Subcutaneous adipose tissue (tissue), 4 donors: ENCODE measurements around the gene TP73. TPM values are rescaled to one million over a fixed set of nuclear protein-coding genes. Genes with fewer than 3 reads are reported as not detected.

Experiments
- CTCF ChIP-seq: fragments of 450-650 bp; IDR thresholded peaks from one replicate; pipeline ENCODE4 v1.5.1; 2016; ENCODE audit warnings: low read depth, mild to moderate bottlenecking, control low read depth, antibody characterized with exemption, moderate library complexity
- total RNA-seq, 4 donors: library from RNA; depleted of rRNA; stranded (reverse); fragments of >200 nt; gene quantifications; one replicate each; pipeline ENCODE4 v1.1.0, GENCODE V29; 2016

Gene TP73
- total RNA-seq, 4 donors from 2014 or later, result 0.17 TPM; not detected in 3

- TF ChIP-seq CTCF, result no peak
These were observed 18.8 kb upstream of the TP73 start for GRCh38 chr1:3633344-3634058.

GRCh38 chr1:3634059-3634800, 18.1 kb upstream of the TP73 start:
- no peak for TF ChIP-seq CTCF

GRCh38 chr1:3636080-3636479, 16.2 kb upstream of the TP73 start:
- no peak for TF ChIP-seq CTCF

- TF ChIP-seq CTCF, result no peak
These were observed 15.8 kb upstream of the TP73 start for GRCh38 chr1:3636531-3636930.

- TF ChIP-seq CTCF, result no peak
These were observed 14.3 kb upstream of the TP73 start for GRCh38 chr1:3638027-3638426.

- no peak for TF ChIP-seq CTCF
These were observed 13.6 kb upstream of the TP73 start for GRCh38 chr1:3638676-3639075.

GRCh38 chr1:3639397-3639911, 12.9 kb upstream of the TP73 start:
- no peak for TF ChIP-seq CTCF
